GM21825 (cell line): ENCODE measurements around the gene CD247.

Experiments used
- ATAC-seq: cut with Tn5 transposase; IDR thresholded peaks from one replicate; pipeline ENCODE4 v1.9.1; 2021; ENCODE audit warnings: mild to moderate bottlenecking, moderate library complexity; ENCODE audit not compliant: unreplicated experiment

Gene CD247

GRCh38 chr1:167489571-167490340 is 28.6 kb downstream of the CD247 start:
- ATAC-seq = no peak

GRCh38 chr1:167488786-167489185 is 29.5 kb downstream of the CD247 start:
- ATAC-seq = no peak

- no peak for ATAC-seq
These were observed 30.7 kb downstream of the CD247 start for GRCh38 chr1:167487614-167488013.

DNA sequence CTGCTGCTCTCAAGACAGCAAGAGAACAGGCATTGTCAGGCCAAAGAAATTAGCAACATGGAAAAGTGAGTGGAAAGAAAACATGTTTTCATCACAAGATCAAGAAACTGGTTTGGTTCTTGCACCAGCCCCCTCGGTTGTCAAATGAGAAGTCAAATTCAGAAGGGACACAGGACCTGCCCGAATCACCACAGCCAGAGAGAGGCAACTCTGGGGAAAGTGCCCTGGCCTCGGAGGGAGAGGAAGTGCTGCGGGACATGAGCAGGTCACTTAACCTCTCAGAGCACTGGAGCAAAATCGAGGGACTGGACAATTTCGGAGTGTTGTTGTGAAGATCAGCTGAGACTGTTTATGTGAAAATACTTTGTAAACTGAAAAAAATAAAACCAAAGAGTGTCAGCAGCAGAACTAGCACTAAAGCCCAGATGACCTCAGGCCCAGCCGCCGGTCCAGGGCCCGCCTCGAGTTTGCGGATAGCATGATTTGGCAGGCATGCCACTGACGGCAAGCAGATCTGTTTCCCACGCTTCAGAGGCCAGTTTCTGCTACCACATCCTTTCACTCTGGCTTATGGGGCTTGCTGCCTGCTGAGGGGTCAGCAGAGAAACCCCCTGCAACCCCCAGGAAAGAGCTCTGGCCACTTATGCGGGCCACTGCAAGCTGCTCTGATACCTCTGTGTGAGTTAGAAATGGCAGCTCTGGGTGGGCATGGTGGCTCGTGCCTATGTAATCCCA is 32.1 kb downstream of the CD247 start:
- ATAC-seq = no peak

GRCh38 chr1:167484726-167485502 is 33.4 kb downstream of the CD247 start:
- ATAC-seq = no peak

- no peak for ATAC-seq
These were observed 34.5 kb downstream of the CD247 start for GRCh38 chr1:167483790-167484189.

DNA sequence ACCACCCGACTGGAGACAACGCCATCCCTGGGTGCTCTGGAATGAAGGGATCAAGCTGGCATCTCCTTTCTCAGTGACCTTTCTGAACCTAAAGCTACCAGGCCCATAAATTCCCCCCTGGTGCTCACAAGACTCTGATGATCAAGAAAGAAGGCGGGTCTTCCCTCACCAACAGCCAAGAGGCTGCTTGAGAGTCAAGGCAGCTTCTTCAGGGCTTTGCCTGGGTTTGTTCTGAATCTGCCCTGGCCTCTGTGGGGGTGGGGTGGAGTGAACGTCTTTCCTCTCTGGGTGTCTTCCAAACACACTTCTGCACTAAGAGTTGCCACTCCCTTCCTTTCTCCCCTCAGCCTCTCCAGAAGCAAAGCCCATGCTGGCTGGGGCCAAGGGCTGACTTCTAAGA is 36.1 kb downstream of the CD247 start:
- ATAC-seq = no peak

DNA sequence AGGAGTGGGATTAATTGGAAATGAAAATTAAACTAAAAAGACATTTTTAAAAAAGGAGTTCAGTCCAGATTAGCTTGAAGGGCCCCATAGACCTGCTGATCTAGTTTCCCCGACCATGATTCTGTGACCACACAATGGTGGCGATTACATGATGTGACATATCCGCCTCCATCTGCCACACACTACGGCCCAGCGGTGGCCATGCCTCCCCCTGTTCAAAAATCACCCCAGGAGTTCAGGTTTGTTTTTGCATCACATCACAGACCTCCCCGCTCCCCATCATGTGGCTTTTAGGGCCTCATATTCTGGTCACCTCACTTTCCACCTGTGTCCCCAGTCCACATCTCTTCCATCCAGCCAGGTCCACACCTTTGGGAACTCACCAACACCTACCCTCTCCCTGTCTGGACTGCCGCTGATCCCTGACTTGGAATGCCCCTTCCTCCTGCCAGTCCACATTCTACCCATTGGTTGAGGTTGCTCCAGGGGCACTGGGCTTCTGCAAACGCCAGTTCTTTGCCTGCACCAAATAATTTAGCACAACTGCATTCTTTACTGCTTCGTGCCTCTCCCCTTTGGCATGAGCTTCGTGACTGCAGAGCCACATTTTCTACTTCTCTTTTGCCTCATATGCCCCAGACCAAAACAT is 38.9 kb downstream of the CD247 start:
- ATAC-seq = no peak

DNA sequence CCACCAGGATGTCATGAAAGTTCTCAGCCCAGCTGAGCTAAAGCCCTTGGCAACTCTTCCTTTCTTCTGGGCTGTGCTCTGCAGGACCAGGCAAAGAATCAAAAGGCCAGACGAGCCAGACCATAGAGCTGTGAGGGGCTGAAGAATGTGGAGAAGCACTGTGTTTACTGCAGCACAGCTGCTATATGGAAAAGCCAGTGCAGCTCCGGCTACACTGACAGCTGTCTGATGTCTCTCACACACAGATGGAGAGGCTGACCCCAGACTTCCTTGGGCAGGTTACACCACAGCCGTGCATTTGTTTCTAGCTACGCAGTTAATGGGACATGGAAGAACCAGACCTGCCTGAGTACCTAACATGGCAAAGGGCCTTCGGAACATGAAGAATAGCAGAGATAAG is 40.3 kb downstream of the CD247 start:
- no peak for ATAC-seq

DNA sequence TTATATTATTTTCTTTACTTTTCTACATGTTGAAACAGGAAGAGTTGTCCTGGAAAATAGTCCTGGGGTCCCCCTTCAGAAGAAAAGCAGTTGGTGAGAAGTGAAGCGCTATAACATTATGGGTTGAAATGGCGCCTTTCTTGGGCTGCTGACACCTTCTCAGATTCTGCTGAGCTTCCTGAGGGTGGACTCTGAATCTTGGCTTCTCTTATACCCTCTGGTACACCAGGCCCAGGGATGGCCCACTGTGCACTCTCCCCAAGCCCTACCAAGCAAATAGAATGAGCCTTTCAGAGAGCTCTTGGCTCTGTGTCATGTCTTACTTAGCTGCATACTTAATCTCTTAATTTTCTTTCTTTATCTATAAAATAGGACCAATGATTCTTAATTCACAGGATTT is 42.3 kb downstream of the CD247 start:
- no peak for ATAC-seq

DNA sequence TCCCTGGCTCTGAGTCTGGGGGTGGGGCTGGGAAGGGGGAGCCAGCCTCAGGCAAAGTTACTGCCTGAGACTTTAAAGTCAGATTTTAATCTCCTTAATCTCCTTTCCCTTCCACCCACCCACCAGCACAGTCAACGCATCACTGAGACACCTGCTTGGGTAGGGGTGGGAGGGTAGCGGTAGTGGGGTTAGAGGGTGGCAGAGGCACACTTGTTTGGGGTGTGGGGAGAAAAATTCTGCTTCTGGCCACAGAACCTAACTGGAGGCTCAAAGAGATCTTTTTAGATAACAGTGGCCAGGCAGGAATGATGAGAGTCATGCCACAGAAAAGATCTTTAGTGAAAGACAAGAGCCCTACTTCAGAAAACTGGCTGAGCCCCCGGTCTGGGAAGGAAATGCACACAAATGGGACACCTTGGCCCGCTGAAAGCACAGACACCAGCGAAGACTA is 44.1 kb downstream of the CD247 start:
- ATAC-seq = no peak

DNA sequence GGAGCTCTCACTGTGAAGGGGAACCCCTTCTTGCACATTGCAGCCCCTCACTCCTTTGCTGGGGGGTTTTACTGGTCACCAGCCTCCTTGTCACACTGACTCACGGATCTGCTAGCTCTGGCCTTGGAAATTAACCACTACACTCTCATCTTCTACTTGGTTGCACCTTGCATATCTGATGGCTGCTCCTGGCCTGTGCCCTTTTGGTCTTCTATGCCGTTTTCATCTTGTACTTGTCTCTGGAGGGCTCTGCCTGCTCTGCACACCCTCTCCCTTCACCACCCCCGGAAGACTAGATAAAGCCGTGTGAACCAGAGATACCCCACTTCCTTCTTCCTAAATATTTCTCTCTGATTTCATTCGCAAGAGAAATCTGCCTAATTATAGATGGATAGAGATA is 44.6 kb downstream of the CD247 start:
- ATAC-seq = no peak

GRCh38 chr1:167472752-167473521 is 45.4 kb downstream of the CD247 start:
- ATAC-seq = no peak

DNA sequence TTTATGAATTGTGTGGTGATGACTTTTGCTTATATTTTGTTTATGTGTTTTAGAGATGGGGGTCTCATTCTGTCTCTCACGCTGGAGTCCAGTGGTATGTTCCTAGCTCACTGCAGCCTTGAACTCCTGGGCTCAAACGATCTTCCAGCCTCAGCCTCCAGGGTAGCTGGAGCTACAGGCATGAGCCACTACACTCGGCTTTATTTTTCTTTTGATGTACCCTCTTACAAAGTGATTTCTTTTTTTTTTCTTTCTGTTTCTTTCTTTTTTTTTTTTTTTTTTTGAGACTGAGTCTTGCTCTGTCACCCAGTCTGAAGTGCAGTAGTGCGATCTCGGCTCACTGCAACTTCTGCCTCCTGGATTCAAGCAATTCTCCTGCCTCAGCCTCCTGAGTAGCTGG is 46.8 kb downstream of the CD247 start:
- ATAC-seq = no peak

DNA sequence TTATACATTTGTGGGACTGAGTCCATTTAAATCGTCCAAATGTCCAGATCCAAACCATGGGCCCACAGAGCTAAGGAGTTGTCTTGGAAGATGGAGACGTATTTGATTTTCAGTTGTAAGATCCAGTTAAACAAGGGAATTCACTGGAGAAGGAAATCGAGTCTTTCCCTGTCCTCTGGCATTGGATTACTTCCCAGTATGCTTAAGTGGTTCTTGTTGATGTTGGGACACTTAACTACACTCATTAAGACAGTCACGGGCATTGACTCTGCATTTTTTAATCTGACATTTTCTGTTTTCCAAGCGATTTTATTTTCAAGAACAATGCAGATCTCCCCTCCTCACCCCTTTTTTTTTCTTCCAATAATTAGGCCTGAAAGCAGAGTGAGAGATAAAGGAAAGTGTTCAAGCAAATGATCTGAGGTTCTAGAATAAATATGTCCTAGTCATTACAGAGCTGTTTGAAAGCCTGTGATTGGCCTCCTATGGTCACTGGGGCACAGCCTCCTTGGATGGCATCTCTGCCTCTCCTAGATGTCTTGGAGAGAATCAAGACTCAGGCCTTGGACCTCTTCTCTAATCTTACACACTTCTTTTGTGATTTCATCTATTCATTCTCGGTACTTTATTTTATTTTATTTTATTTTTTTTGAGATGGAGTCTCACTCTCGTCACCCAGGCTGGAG is 48.9 kb downstream of the CD247 start:
- no peak for ATAC-seq

- ATAC-seq = no peak
These were observed 50.6 kb downstream of the CD247 start for GRCh38 chr1:167467752-167468151.

GRCh38 chr1:167467126-167467710 is 51.1 kb downstream of the CD247 start:
- ATAC-seq = no peak

GRCh38 chr1:167465743-167466142 is 52.6 kb downstream of the CD247 start:
- ATAC-seq = no peak

- no peak for ATAC-seq
These were observed 53.3 kb downstream of the CD247 start for GRCh38 chr1:167465018-167465417.
